IPS-NIHi7 (cell line): ENCODE measurements around the gene RNF26.

Source experiments
- DNase-seq: peaks from one replicate; pipeline ENCODE4 v3.0.0; 2012; ENCODE audit warnings: mixed read lengths; ENCODE audit errors: extremely low spot score

The RNF26 gene

DNA sequence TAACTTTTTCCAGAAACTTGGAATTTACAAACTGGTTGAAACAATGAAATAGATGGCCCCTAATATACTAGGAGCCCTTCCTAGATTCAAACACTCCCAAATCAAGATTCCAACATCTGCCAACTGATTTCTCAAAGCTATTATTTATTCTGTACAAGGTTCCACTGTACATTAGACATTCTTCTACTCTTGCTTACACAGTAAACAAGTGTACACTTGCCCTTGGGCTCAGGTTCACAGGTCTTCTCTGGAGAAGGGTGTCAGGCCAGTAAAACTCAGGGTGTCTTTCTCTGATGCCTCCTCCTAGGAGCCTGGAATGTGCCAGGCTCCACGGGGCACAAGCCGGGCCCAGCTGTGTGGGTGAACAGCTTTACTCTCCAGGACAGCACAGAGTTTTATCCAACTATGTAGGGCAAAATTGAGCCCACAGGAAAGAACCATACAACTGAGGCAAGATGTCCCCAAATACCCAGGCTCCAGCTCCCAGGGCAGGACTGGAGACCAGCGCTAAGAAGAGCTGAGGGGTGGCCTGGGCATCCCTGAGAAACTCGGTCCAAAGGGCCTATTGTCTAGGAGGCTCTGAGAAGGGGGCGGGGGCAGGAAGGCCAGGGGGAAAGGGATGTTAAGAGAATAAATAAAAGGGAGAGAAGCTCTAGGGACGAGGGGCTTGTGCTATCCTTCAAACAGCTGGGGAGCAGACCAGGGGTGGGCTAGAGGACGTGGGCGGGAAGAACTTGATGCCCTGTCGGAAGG is 20.9 kb downstream of the RNF26 start:
- no peak for DNase-seq

- DNase-seq = peak; percentile 95
Observed at GRCh38 chr11:119356349-119357031, 22.2 kb downstream of the RNF26 start.

GRCh38 chr11:119357074-119357473 is 22.7 kb downstream of the RNF26 start:
- no peak for DNase-seq

GRCh38 chr11:119359365-119360214 is 25.3 kb downstream of the RNF26 start:
- no peak for DNase-seq

- peak; percentile 72 for DNase-seq
Observed at GRCh38 chr11:119361056-119361787, 26.9 kb downstream of the RNF26 start.

DNA sequence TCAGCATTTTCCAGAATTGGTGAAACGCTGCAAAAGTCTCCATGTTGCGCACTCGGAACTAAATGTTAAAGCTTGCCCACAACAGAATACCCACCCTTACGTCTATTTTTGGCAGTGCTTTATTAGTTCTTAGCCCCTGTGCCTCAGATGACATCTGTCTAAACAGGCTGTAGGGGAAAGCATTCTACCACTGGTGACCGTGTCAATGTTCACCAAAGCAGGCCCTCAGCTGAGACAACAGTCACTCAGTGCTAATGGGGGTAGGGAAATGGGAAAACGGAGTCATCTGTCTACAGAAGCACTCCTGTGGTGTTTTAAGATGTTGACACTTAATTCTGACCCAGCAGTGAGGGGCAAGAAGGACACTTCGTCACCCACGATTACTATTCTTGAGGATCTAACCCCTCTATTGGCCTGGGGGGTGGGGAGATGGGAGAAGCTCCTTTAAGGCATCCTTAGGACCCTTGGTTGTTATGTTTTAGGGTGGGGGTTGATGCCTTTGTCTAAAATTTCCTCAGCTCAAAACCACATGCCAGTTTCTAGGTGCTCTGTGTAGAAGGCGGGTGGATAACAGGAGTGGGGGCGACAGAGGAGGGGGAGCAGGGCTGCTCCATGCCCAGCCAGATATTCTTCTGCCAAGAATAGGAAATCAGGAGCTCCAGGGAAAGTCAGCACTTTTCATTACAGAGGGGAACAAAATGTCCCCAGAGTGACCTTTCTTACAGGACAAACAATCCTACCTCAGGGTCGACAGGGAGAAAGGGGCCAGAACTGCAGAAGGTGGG is 27.8 kb downstream of the RNF26 start:
- no peak for DNase-seq

- DNase-seq = no peak
Observed at GRCh38 chr11:119362741-119363080, 28.4 kb downstream of the RNF26 start.

DNA sequence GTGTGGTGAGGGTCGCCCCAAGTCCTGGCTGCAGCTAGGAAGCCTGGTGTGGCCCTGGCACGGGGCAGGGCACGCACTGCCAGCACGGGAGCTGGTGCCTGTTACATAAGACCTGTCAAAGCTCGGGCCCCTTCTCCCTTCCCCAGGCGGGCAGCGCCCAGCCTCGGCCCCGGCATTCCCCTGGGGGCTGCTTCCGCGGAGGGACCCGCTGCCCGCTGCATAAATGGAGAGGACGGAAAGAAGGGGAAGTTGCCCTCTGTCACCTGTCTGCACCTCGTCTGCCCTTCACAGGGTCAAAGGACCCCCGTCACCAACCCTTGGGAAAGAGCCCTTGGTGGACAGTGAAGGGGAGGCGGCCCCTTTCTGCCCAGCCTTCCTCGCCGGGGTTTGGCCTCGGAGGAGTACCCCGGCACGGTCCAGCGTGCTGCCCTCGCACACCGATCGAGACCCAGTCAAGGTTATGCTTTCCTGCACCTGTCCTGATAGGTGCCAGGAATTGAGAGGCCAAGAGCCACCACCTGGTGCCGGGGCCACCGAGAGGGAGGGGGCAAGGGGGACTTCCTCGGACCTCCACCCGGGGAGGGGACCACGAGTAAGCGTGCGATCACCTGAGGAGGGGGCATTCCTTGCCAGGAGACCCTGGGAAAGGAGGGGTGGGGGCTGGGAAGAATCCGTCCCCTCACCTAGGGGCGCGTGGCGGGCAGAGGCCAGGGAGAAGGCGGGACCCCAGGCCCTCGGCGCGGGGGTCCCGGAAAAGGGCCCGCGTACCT is 28.9 kb downstream of the RNF26 start:
- no peak for DNase-seq

- DNase-seq = peak; percentile 87
Observed at GRCh38 chr11:119363851-119364590, 29.7 kb downstream of the RNF26 start.

DNA sequence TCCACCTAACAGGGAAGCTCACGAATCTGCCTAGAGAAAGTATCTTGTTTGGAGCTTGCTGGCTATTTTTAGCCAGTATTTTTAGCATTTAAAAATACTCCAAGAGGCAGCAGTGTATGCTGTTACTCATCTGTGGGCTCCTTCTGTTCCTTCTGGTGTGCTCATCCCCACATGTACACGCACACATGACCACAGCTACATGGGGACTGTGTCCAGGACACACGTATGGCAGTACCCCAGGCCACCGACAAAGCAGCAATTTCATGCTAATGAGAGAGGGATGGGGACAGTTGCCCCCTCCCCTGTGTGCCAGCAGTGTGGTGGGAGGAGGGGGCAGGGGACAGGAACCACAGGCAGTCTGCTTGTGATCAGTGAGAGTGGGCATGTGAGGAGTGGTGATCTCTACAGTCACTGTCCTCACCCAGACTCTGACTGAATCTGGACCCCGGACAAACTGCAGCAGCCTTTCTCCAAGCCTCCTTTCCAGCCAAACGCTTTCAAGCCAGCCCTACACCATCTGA is 30.8 kb downstream of the RNF26 start:
- no peak for DNase-seq

DNA sequence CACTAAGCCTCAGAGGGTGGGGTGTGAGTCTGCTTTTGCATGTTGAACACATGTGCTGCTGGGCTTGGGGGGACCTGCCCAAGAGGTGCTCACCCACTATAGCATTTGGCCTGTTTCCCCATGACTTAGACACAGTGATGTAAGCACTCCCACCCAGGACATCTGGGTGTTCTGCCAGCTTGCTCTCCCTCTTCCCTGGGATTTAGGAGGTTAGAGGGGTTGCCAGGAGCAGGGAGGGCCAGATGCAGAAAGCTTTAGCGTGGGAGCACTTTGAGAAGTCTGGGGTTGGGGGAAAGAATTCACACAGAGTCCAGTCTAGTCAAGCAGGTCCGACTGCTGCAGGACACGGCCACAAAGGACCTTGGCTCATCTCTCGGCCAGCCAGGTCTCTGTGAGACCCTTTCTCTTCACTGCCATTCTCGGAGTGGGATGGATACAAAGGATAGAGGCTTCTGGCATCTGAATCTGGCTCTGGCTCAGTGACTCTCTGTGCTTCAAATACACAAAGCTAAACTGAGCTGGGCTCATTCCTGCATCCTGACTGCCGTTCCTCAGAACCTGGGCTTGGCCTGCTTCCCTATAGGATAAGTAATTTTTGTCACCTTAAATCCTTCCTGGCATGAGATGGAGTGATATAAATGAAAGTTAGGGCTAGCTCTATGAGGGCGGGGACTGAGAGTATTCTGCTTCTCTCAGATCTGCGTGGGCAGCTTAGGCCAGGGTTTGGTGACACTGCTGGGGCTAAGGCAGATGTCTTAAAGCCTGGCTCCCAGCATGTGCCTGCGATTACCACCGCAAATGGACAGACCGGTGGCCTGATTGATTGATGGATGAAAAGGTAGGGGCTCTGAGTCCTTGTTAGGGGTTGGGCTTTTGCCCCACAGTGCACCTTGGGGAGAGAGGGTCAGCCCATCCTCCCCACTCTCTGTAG is 32.6 kb downstream of the RNF26 start:
- no peak for DNase-seq

DNA sequence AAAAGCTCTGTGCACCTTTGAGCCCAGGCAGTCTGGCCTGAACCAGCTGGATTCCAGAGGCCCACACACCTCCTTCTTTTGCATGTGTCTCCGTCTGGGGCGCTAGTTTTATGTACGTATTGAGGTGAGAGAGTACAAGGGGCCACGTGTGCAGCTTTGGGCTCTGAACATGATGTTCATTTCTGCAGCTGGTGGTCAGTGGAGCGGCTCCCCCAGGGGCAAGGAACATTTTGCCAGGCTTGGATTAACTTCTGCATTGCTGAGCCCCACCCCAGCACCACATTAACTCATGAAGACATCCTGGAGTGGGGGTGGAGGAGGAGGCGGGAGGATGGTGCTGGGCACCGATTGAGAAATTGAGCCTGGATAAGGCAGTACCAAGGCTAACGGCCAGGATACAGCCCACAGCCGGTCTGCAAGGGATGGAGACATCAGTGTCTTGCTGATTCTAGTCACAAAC is 33.4 kb downstream of the RNF26 start:
- DNase-seq = no peak

GRCh38 chr11:119368121-119369034 is 34.1 kb downstream of the RNF26 start:
- no peak for DNase-seq

GRCh38 chr11:119369132-119369925 is 35.0 kb downstream of the RNF26 start:
- no peak for DNase-seq

DNA sequence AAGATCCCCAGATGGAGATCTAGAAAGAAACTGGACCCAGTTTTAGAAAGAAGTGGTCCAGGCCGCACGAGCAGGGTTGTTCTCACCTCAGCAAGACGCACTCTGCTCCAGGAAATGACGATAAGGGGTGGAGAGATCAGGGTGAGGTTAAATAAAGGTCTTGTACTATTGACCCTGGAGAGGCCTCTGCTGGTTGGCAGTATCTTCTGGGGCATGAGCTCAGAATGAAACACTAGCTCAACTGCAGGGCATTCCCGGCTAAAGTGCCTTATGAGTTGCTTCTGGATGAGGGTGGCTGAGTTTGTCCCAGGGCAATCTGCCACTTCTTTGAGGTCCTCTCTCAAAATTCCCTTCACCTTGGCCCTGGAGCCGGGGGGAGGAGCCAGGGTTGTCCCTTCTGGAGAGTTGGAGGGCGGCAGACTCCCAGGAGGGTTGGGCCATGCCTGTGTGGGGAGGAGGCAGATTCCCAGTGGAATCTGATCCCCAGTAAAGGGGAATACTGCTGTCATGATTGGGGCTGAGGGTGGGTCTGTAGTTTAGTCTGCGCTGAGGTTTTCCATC is 36.2 kb downstream of the RNF26 start:
- DNase-seq = no peak

DNA sequence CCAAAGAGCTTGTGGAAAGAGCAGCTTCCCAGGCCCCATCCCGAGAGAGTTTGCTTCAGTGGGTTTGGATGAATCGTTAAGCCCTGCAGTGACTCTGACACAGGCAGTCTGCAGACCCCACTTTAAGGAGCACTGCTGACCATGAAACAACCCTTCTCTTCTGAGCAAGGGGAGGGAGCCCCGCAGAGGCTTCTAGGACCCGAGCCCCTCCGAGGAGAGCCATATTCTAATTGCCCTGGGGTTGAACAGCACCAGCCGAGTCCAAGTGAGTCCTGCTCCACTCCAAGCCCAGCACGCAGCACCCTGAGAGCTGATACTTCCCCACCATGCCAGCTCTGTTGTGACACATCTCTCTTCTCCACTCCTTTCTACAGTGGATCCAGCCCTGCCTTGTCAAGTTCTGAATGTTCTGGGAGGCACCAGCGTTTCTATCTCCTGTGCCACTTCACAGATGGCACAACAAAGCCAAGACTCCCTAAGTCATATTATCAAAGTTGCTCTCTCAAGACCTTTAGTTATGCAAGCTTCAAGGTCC is 36.8 kb downstream of the RNF26 start:
- DNase-seq = no peak
